CD4-positive, alpha-beta T cell treated with Interleukin-6 for 4 hours (primary cell): ENCODE measurements around the gene CACNA2D3.

Experiments used
- DNase-seq: peaks from one replicate; pipeline ENCODE4 v3.0.0-alpha.2; 2020; ENCODE audit warnings: mixed read lengths

The CACNA2D3 gene

DNA sequence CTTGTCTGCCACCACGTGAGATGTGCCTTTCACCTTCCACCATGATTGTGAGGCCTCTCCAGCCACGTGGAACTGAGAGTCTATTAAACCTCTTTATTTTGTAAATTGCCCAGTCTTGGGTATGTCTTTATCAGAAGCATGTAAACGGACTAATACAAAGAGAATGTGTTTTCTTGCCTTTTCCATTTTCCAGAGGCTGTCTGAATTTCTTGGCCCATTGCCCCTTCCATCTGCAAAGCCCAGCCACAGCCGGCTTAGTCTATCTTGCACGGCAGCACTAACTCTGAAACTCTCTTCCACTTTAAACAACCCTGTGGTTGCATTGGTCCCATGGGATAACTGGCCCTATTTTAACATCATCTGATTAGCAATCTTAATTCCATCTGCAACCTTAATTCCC lies 590.2 kb downstream of the CACNA2D3 start:
- DNase-seq, result no peak

DNA sequence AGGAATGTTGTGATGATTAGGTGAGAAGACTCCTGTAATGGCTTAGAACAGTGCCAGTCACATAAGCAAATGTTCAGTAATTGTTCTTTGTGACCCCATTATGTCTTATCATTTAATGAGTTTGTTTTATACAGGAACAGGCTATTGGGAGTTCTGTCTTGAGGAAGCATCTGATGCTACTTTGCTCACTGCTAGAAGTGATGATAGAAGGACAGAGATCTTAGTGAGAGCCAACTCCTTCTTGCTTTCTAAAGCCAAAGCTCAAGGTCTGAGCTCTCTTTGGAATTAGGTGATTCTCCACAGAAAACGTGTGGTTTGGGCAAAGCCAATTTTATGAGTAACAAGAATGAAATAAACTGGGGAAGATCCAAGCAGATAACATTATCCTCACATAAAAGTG lies 590.7 kb downstream of the CACNA2D3 start:
- no peak for DNase-seq

DNA sequence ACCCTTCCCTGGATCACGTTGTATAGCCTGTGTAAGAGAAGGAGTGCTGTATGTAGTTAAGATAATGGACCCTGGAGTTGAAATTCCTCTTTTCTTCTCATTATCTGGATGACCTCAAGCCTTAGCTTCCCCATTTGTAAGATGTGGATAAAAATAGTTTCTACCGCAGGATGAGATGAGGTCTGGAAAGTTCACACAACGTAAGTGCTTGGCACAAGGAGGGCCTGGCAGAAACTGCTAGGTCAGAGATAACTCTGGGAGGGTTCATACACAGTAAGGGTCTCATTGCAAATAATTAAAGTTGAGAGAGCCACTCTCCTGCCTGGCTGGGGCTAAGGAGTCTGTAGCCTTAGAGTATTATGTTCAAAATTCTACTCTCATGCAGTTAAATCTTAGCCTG lies 591.1 kb downstream of the CACNA2D3 start:
- no peak for DNase-seq

DNA sequence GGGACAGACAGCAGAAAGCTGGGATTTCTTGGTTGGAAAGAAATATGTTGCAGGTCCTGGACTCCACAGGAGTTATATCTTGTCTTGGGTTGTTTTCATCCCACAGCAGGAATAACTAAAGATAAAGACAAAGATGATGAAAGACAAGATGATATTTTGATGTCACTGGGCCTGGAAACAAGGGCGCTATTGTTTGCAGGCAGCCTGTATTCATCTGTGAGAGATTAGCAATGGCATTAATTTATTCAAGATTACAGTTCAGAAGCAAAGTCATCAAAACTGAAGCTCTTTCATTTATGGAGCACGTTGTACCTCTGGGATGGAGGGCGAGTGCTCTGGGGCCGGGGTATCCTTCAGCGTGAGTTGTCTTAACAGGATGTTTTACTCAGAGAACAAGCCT lies 591.7 kb downstream of the CACNA2D3 start:
- DNase-seq, result no peak

DNA sequence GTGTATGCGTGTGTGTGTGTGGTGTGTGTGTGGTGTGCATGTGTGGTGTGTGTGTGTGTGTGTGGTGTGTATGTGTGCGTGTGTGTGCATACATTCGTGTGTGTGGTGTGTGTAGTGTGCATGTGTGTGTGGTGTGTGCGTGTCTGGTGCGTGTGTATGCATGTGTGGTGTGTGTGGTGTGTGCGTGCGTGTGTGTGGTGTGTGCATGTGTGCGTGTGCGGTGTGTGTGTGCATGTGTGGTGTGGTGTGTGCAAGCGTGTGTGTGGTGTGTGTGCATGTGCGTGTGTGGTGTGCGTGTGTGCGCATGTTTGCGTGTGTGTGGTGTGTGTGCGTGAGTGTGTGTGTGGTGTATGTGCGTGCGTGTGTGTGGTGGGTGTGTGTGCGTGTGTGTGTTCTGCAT lies 595.2 kb downstream of the CACNA2D3 start:
- no peak for DNase-seq

DNA sequence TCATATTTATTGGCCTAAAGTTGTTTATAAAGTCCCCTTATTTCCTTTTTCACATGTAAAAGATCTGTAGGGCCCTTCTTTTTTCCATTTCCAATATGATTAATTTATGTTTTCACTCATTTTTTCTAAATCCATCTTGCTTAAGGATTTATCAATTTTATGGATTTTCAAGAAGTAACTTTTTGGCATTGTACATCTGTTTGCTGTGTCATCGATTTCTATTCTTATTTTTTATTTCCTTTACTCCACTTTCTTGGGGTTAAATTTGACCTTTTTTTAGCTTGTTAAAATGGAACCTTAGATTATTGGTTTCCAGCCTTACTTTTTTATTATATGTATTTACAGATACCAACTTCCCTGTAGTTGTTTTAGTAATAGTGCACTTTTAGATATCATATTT lies 597.6 kb downstream of the CACNA2D3 start:
- no peak for DNase-seq

DNA sequence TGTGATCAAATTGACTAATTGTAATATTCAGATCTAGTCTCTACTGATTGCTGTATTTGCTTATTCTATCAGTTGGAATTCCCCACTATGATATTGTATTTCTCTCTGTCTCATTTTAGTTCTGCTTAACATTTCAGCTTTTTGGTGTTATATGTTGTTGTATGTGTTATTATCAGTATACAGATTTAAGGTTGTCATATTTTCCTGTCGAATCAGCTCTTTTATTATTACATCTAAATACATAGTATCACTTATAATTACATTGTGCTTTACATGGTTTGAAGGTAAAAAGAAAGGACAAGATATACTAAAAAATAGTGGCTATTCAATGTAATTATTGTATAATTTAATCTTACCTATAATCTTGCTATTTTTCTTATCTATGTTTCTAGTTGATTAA lies 598.3 kb downstream of the CACNA2D3 start:
- no peak for DNase-seq

DNA sequence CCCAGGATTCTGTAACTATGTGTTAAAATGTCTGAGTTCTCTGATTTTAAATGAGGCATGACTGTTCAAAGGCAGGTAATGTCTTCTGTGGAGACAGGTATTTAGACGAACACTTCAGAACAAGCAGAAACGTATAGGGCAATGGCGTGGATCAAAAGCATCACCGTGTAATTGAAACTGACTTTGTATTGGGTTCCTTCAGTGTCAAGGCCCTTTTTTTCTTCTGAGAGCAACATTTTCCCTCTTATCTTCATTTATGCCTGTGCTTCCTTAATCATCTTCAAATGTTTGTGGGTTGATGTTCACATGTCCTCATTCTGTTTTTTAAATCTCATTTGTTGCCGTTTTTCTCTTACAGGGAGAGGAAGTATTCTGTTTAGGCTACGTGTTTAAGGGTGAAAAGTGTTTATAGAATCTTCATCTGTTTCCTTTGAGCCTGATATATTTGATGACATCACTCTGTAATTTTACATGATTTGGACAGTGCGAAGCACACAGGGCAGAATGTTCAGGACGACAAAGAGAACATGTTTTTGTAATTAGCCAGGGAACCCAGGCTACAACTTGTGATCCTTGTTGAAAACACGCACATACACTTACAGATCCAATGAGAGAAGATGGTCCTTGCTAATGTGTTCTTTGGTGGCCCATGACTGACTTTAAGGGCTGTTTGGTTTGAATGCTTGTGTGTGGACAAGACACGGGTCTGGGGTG lies 609.5 kb downstream of the CACNA2D3 start:
- no peak for DNase-seq

DNA sequence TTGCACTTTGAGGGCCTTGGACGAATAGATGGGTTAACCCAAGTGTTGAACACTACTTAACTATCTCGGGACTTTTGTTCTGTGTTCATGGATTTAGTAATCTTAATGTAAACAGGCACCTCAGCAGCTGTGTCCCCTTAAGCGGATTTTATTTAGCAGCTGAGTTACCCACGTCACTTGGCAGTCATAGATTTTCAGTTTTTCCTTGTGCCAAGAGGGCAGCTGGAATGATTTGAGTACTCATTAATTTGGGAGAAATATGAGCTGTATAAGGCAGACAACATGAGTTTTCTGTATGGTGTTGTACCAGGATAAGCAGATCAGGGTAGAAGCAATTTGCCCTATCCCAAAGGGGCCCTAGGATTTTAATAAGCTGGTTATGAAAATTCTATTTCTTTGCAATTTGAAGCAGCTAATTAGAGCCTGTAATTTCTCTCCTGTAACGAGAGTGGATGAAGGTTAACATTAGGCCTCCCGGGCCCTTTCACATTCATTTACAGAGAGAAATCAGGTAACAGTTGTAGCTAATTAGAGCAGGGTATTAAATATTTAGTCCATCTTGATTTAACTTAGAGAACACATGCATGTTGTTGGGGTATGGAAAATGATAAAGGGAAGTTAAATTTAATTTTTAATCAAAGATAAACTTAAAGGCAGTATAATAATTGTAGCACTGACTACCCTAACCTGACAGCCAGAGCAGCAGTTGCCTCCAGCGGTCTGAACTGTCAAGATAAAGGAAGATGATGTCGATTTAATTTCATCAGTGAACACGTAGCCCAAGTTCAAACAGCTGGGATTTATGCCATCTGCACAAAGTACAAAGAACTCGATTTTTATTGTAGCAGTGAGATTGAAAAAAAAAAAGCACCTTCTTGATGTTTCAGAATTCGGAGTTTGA lies 611.0 kb downstream of the CACNA2D3 start:
- no peak for DNase-seq

DNA sequence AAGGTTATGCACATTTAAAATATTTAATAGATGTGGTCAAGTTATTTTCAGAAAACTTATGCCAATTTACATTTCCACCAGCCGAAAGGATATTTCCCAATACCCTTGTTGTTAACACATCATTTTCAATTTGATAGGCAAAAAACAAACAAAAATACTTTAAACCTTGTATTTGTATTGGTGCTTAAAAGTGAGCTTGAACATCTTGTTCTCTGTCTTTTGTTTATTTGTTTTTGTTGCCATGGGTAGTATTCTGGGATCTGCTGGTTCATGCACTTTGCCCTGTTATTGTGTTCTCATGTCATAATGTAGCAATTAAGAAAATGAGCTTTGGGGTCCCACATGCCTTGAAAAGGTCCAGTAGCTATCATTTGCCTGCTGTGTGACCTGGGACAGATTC lies 614.1 kb downstream of the CACNA2D3 start:
- DNase-seq, result no peak

DNA sequence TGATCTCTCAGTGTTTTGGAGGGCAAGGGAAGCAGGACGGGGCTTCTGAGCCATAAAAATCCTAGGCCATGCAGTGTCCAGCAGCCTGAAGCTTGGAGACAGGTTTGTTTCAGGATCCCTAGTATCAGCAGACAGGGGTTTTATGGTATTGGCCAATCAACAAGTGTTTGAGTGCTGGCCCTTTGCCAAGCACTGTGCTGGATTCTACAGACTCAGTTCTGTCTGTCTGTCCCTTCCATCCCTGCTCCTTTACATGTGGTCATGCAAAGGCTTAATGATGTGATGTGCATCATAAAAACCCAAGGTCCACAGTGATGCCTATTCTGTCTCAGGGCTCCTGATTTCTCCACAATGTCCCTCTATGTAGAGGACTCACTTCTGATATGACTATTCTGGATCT lies 621.4 kb downstream of the CACNA2D3 start:
- no peak for DNase-seq

DNA sequence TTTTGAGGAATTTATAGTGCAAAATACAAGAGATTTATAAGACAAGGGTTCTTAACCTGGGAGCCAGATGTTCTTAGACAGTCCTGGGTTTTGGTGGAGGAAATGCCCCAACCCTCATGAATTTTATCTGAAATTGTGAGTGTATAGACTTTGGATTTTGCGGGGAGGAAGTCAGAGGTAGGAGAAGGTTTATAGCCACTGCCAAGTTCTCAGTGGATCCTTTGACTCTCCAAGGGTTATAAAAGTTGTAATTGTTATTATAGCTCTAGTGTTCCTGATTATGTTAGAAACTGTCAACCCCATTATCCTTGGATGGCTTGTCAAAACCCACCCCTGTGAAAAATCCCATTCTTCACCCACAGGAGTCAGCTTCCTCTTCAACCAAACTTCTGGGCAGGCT lies 621.9 kb downstream of the CACNA2D3 start:
- DNase-seq, result no peak

DNA sequence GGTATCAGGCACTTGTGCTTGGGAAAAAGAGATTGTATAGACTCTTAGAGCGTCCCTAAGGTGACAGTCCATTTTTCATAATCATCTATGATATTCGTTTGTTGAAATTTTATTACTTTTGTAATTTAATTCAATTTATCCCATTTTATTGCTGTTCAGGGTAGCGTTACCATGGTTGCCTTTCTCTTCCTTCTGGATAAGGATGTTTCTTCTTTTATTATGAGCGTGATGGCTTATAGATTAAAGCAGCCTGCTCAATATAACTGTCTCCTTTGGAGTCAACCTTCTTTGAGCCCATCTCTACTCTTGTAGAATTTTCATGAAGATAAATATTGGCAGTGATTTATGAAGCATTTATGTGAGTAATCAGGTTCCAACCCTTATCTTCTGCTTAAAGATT lies 623.5 kb downstream of the CACNA2D3 start:
- no peak for DNase-seq

DNA sequence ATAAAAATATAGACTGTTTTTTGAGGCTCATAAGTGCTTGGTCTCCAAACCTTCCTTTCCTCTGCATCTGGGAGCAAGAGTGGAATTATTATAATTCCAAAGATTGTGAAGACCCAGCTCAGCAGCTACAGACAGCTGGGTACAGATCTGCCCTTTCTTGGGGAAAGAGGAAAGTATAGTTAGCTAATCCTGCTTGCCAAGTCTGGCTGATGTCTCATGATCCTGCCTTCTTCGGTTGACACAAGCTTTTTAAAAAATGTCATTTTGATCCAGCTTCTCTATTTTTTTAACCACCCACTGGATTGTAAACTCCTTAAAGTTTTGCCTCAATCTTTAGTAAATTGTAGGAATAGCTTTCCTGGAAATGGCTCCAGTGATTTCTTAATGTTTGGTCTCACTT lies 624.4 kb downstream of the CACNA2D3 start:
- DNase-seq, result no peak

DNA sequence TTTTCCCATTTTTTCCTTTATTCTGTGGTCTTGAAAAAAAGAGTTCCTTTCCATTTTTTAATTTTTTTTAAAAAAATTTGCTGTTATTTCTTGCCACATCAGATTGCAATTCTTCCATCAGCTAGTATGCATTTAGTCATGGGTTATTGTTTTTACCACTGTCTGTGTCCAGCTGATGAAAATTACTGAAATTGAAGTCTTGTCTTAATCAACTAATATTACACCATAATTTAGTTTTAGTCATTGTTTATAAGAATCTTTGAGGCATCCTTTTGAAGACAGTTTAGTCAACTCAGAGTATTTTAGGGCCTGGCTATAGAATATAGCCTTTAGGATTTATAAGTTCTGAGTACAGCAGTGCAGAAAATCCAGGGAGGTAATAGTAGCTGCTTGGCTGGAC lies 633.4 kb downstream of the CACNA2D3 start:
- no peak for DNase-seq

DNA sequence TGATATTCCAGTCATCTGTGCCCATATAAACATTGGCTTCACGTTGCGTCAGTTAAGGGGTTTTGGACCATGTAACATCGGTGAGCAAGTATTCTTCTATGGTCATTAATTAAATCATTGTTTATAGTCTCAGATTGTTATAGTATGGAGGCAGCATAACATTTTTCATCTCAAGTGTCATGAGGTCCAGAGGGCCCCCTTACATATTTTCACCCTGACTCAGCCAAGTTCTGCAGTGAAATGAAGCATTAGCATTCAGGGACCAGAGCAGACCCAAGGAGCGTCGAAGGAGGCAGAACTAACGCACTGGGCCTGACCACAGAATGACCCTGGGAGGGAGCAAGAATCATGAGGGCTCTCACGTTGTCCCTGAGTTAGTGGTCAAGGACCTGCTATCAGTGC lies 634.0 kb downstream of the CACNA2D3 start:
- no peak for DNase-seq

DNA sequence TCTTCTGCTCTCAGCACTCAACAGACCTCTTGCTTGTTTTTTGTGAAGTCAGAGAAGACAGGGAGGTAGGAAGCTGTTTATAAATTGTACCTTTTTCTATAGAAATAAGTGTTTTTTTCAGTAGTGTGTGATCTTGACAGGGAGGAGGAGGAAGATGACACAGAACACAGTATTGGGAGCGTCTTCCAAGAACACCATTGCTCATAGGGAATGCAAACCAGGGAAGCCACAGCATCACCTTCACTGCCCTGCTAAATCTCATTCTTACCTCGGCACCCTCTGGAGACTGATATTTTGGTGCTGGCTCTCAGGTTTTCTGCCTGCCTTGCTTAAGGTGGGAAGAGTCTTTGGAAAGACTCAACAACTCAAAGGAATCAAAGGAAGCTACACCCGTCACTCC lies 636.1 kb downstream of the CACNA2D3 start:
- DNase-seq, result no peak

DNA sequence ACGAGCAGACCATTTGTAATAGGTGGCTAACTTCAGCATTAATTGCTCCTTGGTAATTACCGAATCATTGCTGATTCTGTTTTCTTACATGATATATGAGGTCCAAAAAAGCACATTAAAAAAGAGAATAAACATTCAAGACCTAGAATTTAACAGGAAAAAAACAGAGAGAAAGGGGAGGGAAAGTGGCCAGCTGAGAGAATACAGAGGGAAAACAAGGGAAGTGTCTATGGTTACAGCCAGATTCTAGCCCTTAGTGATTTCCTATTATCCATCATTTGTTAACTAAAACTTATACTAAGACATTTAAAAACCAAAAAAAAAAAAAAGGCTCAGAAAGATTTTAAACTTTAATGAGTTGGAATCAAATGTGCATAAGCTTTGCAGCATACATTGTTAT lies 636.8 kb downstream of the CACNA2D3 start:
- no peak for DNase-seq

DNA sequence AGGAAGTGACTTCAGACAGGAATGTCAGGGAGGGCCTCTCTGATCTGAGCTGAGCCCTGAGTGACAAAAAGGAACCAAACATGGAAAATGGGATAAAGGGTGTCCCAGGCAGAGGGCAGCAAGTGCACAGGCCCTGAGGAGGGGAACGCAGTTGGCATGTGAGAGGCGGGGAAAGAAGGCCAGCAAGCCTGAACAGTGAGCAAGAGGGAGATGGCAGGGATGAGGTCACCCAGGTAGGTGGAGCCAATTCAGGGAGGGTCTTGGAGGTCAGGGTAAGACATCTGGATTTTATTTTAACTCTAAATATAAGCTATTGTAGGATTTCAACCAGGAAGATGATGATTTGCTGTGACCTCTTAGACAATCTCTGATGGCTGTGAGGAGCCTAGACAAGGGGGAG lies 637.8 kb downstream of the CACNA2D3 start:
- DNase-seq, result no peak

DNA sequence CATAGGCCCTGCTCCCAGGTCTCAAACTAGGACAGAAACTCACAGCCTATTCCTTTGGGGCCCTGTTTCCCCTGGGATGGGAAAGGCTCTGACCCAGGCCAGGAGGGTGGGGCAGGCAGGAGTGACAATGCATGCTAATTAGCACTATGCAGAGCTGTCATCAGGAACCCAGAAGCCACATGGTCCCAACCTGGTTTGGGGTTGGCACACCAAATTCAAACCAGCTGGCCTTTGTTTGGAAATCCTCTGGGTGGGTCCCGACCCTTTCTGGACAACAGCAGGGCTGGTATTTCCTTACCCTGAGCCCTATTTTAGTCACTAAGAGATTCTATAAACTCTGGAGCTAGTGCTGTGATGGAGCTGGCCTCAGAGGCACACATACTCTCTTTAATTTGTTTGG lies 639.3 kb downstream of the CACNA2D3 start:
- no peak for DNase-seq

DNA sequence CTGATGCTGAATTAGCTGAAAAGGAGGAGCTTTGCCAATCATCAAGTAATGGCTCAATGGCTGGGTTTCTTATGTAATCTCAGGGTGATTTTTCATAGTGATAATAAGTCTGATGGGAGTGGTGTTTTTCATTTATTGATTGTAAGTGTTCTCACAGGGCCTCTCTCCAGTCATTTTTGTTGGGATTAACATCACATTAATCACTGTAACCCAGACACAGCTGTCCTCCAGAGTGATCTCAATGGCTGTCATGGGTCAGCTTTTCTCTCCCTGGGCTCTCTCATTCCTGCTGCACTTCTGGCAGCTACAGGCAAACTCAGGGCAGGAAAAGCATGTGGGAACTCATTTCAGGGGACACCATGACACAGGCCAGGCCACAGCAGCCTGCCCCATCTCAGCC lies 642.6 kb downstream of the CACNA2D3 start:
- no peak for DNase-seq

DNA sequence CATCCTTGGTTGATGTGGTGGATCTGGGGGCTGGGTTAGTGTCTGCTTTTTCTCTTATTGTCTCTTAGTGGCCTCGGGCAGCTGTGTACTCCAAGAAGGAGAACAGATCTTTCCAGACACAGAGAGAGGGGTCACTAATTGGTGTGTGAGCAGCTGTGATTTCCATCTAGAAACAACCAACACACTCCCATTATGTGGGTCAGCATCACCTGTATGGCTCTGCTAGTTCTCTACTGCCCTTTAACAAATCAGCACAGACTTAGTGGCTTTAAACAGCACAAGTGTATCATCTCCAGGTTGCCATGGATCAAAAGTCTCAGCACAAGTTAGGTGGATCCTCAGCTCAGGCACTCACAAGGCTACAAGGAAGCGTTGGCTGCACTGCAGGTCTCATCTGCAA lies 648.7 kb downstream of the CACNA2D3 start:
- DNase-seq, result no peak

DNA sequence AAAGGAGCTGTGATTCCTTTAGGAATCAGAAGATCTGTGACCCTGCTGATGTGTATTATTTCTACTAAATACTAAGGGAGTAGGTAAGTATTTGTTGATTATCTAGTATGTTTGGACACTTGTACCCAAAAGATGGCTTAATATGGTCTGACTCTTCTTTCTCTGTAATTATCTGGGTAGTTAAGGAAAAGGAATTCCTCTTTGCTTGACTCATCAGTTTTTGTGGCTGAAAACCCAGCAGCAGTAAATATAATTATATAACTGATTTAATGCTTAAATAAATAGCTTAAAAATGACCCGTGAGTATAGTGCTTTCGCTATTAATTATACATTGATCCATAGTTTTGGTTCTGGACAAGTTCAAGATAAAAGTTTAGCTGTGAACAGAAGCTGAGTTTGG lies 649.7 kb downstream of the CACNA2D3 start:
- no peak for DNase-seq

DNA sequence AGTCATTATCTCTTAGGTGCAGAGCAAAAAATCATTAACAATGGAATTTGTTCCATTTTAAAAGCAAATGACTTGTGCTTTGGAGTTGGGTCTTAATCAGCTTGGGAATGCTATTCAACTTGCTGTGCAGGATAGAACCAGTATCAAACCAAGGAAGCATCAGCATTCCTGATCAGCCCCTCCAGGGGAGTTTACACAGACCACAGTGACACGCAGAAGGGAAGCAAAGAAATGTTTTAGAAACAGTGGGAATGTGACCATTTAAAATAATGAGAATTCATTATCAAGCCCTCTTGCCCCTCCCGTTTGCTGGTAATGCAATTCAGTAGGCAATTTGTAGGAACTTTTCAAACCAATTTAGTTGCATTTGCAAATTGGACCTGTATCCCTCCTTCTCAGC lies 650.4 kb downstream of the CACNA2D3 start:
- DNase-seq, result no peak

DNA sequence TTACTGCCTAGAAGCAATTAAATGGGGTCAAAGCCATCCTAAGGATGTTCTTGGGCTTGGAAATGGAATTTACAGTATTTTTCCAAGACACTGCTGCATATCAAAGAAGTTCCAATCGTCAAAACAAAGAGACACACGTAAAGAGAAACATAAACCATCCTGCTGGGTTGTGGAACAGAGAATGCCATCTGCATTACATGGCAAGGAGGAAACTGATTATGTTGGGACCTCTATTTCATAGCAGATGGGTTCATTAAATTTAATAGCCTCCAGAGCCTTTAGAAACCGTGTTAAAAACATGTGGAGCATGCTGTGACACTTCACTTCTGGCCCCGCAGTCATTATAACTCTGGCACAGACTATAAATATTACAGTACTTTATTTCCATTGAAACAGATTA lies 650.9 kb downstream of the CACNA2D3 start:
- no peak for DNase-seq
